ENCODE data around the gene CCDC188.

GRCh38 chr22:20191000-20191515 lies 40.2 kb upstream of the CCDC188 start:
- TF ChIP-seq BCL3 (CRISPR knock-in tag; IDR thresholded peaks at IDR 0.05) (no peak), KDM1A (CRISPR knock-in tag; IDR thresholded peaks at IDR 0.05) (no peak), EEA1 (CRISPR knock-in tag; IDR thresholded peaks at IDR 0.05; ENCODE audit: borderline replicate concordance) (no peak), E2F1 (CRISPR knock-in tag; IDR thresholded peaks at IDR 0.05) (no peak), POLR2A (IDR thresholded peaks at IDR 0.05; ENCODE audit: insufficient read depth in 1 of 2, low read depth in 2 of 2, low read length in 2 of 2) (no peak)
